Natural killer cell (primary cell): ENCODE results near the gene EGFR. TPM values are rescaled to one million over a fixed set of nuclear protein-coding genes. Genes with fewer than 3 reads are reported as not detected.
"Not testable (repeated sequence)": the region's sequence is repeated elsewhere in the genome, so short reads cannot be mapped to it uniquely, and the experiment has no call there.

Experiments used
- ATAC-seq, 3 donors: fragments of 150-1000 bp in 2 of 3; fragments of 200-7000 bp in 1 of 3; cut with Tn5 transposase; 1 replicate in 1 of 3; 2 replicates in 2 of 3; pipeline ENCODE4 v1.10.0; 2021; ENCODE audit warnings: mild to moderate bottlenecking in 2 of 3, moderate library complexity in 2 of 3
- DNase-seq, 2 donors: peaks; one replicate each; pipeline versions ENCODE4 v3.0.0 to v3.0.0-alpha.2; 2013 to 2021; ENCODE audit warnings: mixed read lengths in 1 of 2
- H3K27ac ChIP-seq: one replicate; pipeline ENCODE4 v1.5.1; 2013; ENCODE audit warnings: mild to moderate bottlenecking, low read length
- H3K27me3 ChIP-seq: one replicate; pipeline ENCODE4 v1.6.1; 2013; ENCODE audit warnings: low read length; ENCODE audit not compliant: control insufficient read depth, insufficient read depth
- H3K36me3 ChIP-seq: one replicate; pipeline ENCODE4 v1.6.1; 2013; ENCODE audit warnings: low read length; ENCODE audit not compliant: control insufficient read depth, insufficient read depth
- H3K4me1 ChIP-seq: one replicate; pipeline ENCODE4 v1.6.1; 2013; ENCODE audit warnings: low read length; ENCODE audit not compliant: control insufficient read depth, insufficient read depth
- H3K4me3 ChIP-seq: one replicate; pipeline ENCODE4 v1.5.1; 2013; ENCODE audit warnings: low read length
- H3K9me3 ChIP-seq: one replicate; pipeline ENCODE4 v1.6.1; 2013; ENCODE audit warnings: low read length; ENCODE audit not compliant: control insufficient read depth, insufficient read depth
- H3K27ac Mint-ChIP-seq, 2 donors: one replicate each; pipeline ENCODE4 v1.8.0; 2022; ENCODE audit warnings: mild to moderate bottlenecking in 2 of 2, mixed read lengths in 2 of 2, moderate library complexity in 1 of 2
- H3K27me3 Mint-ChIP-seq, 2 donors: one replicate each; pipeline ENCODE4 v1.8.0; 2022; ENCODE audit warnings: low read depth in 2 of 2, mixed read lengths in 2 of 2
- H3K36me3 Mint-ChIP-seq: one replicate; pipeline ENCODE4 v1.8.0; 2022; ENCODE audit warnings: mixed read lengths
- H3K4me1 Mint-ChIP-seq, 2 donors: one replicate each; pipeline ENCODE4 v1.8.0; 2022; ENCODE audit warnings: mixed read lengths in 2 of 2
- H3K4me3 Mint-ChIP-seq: one replicate; pipeline ENCODE4 v1.8.0; 2022; ENCODE audit warnings: mild to moderate bottlenecking, moderate library complexity, mixed read lengths
- H3K9me3 Mint-ChIP-seq, 2 donors: one replicate each; pipeline ENCODE4 v1.8.0; 2022; ENCODE audit warnings: mixed read lengths in 2 of 2
- CTCF ChIP-seq: fragments of 200-600 bp; IDR thresholded peaks from one replicate; pipeline ENCODE4 v1.8.0; 2022; ENCODE audit warnings: antibody characterized with exemption
- WGBS: methylation state at CpG from one replicate; pipeline ENCODE4 v1.1.7; 2013; ENCODE audit warnings: missing lambda C conversion rate; ENCODE audit not compliant: insufficient coverage; 5-methylcytosine and 5-hydroxymethylcytosine counted together
- intact Hi-C: fragments of 100-400 bp; cut with micrococcal nuclease; formaldehyde crosslinking; loops from one replicate; pipeline ENCODE4 v1.14.2; 2022
- total RNA-seq, 4 donors: library from RNA; stranded (reverse); fragments of 120-200 nt in 1 of 4; gene quantifications; one replicate each; pipeline versions ENCODE4 v1.2.3 to v1.2.4, GENCODE V29; 2013 to 2022

The EGFR gene
- total RNA-seq, 3 donors from 2014 or later (not counting 1 experiment from before 2014, with no cell fraction given): not detected

GRCh38 chr7:55165176-55165861, 146.5 kb downstream of the EGFR start:
- Histone ChIP-seq H3K27ac (no peak overlapping the region), H3K27me3 (no peaks in the 10 kb centered on the region), H3K4me1 (no peaks in the 10 kb centered on the region), H3K4me3 (no peak overlapping the region), H3K9me3 (peaks cover 9% of the 10 kb centered on the region), H3K36me3 (no peaks in the 10 kb centered on the region)
- Mint-ChIP-seq H3K27ac (no peak overlapping the region), H3K9me3 (peaks cover 8 to 9% of the 10 kb centered on the region in 2 donors), H3K36me3 (no peaks in the 10 kb centered on the region), H3K4me1 (peaks cover 0 to 14% of the 10 kb centered on the region in 2 donors), H3K4me3 (no peak overlapping the region), H3K27me3 (peaks cover under 1 to 1% of the 10 kb centered on the region in 2 donors)
- intact Hi-C loops: no loop called here
- DNase-seq: no peak
- WGBS: 93% methylated on average over 13 of the region's 13 CpGs
- no peak for ATAC-seq
- TF ChIP-seq CTCF: no peak

- peak in 1 of 2 donors; percentile 18 for DNase-seq
Observed at GRCh38 chr7:55167296-55167695, 148.5 kb downstream of the EGFR start.

GRCh38 chr7:55170335-55171069, 151.7 kb downstream of the EGFR start:
- H3K4me3 ChIP-seq: no peak overlapping the region
- H3K4me1 ChIP-seq: no peaks in the 10 kb centered on the region
- peaks cover 13 to 18% of the 10 kb centered on the region in 2 donors for H3K27me3 Mint-ChIP-seq
- H3K27ac ChIP-seq: no peak overlapping the region
- no peaks in the 10 kb centered on the region for H3K27me3 ChIP-seq
- 64% methylated on average over 10 of the region's 11 CpGs for WGBS
- peaks cover 8 to 9% of the 10 kb centered on the region in 2 donors for H3K9me3 Mint-ChIP-seq
- DNase-seq: no peak
- H3K4me3 Mint-ChIP-seq: no peak overlapping the region
- no peak overlapping the region for H3K27ac Mint-ChIP-seq
- no peak for TF ChIP-seq CTCF
- H3K4me1 Mint-ChIP-seq: peaks cover 0 to 18% of the 10 kb centered on the region in 2 donors
- peaks cover 9% of the 10 kb centered on the region for H3K9me3 ChIP-seq
- no peaks in the 10 kb centered on the region for H3K36me3 Mint-ChIP-seq
- intact Hi-C loops: no loop called here
- H3K36me3 ChIP-seq: no peaks in the 10 kb centered on the region
- no peak for ATAC-seq

More at GRCh38 chr7:55167296-55167695, 148.5 kb downstream of the EGFR start:
- peaks cover 0 to 18% of the 10 kb centered on the region in 2 donors for H3K4me1 Mint-ChIP-seq
- H3K4me1 ChIP-seq, H3K27me3 ChIP-seq, H3K36me3 Mint-ChIP-seq, H3K36me3 ChIP-seq, H3K9me3 Mint-ChIP-seq, H3K9me3 ChIP-seq, H3K4me3 Mint-ChIP-seq, ATAC-seq, H3K27ac ChIP-seq, H3K4me3 ChIP-seq, intact Hi-C loops: not testable (repeated sequence)
- peak overlapping the region; percentile 82 to 84 for H3K27ac Mint-ChIP-seq
- 67% methylated on average over 4 of the region's 4 CpGs for WGBS
- peaks cover 13 to 16% of the 10 kb centered on the region in 2 donors for H3K27me3 Mint-ChIP-seq

GRCh38 chr7:55171157-55171556, 152.3 kb downstream of the EGFR start:
- ATAC-seq: no peak
- no peak for TF ChIP-seq CTCF
- Mint-ChIP-seq H3K9me3 (peaks cover 8 to 9% of the 10 kb centered on the region in 2 donors), H3K36me3 (no peaks in the 10 kb centered on the region), H3K27ac (no peak overlapping the region), H3K4me3 (no peak overlapping the region), H3K4me1 (peaks cover 0 to 17% of the 10 kb centered on the region in 2 donors), H3K27me3 (peaks cover 13 to 18% of the 10 kb centered on the region in 2 donors)
- Histone ChIP-seq H3K4me3 (no peak overlapping the region), H3K9me3 (peaks cover 9% of the 10 kb centered on the region), H3K36me3 (no peaks in the 10 kb centered on the region), H3K4me1 (no peaks in the 10 kb centered on the region), H3K27me3 (no peaks in the 10 kb centered on the region), H3K27ac (no peak overlapping the region)
- intact Hi-C loops: no loop called here
- WGBS: 85% methylated on average over 7 of the region's 7 CpGs
- no peak for DNase-seq
